ENCODE results near the gene TXNRD1.

The TXNRD1 gene

DNA sequence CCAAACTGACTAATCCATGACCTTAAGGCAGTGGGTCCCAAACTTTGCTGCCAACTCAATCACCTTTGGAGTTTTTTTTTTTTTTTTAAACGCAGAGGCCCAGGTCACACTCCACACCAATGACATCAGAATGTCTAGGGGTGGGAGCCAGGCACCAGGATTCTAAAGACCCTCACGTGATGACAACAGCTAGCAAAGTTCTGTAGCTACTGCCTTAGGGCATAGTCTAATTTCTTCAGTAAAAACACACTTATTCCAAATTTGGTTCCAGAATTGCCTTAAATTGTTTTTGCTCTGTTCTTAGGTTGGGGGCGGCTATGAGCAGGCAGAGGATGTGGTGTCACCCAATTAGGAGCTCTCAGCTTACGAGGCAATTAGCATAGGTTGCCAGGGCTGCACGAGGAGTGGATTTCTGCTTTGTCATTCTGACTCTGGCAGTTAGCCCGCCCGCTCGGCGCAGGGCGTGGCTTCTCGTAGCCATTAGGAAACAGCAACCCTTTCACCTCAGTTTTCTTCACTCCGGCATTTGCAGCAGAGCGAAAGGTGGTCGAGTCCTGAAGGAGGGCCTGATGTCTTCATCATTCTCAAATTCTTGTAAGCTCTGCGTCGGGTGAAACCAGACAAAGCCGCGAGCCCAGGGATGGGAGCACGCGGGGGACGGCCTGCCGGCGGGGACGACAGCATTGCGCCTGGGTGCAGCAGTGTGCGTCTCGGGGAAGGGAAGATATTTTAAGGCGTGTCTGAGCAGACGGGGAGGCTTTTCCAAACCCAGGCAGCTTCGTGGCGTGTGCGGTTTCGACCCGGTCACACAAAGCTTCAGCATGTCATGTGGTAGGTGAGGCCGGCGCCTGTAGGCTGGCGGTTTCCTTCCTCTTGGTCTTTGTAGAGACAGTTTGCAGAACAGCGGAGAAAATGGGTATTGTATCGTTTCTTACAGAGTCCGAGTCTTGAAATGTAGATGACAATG lies 71.2 kb downstream of the TXNRD1 start:
- H3K27me3 ChIP-seq (ENCODE audit: insufficient read depth, poor library complexity, severe bottlenecking) = no peaks in the 10 kb centered on the region
- H3K27ac ChIP-seq (replicated peaks) = peak overlapping the region; percentile 97
- peak; percentile 55; the same call in 1 of the 2 replicates for TF ChIP-seq GABPA (IDR thresholded peaks at IDR 0.05; ENCODE audit: low read depth)
- TF ChIP-seq POLR2AphosphoS5 (IDR thresholded peaks at IDR 0.05; ENCODE audit: low read depth) = peak; percentile 86
- no peak for TF ChIP-seq CTCF (IDR thresholded peaks at IDR 0.05; ENCODE audit: insufficient read depth, low read length)
- peak; percentile 62 for TF ChIP-seq REST (IDR thresholded peaks at IDR 0.05; ENCODE audit: insufficient replicate concordance, low read depth)
- TF ChIP-seq SPI1 (IDR thresholded peaks at IDR 0.05; ENCODE audit: borderline replicate concordance, low read depth) = no peak
- peak overlapping the region; percentile 80 for H3K4me3 ChIP-seq (replicated peaks; ENCODE audit: insufficient read depth, low read length)
- DNase-seq (ENCODE audit: low read depth in 1 of 2, low spot score in 1 of 2) = peak; percentile 88 to 97

DNA sequence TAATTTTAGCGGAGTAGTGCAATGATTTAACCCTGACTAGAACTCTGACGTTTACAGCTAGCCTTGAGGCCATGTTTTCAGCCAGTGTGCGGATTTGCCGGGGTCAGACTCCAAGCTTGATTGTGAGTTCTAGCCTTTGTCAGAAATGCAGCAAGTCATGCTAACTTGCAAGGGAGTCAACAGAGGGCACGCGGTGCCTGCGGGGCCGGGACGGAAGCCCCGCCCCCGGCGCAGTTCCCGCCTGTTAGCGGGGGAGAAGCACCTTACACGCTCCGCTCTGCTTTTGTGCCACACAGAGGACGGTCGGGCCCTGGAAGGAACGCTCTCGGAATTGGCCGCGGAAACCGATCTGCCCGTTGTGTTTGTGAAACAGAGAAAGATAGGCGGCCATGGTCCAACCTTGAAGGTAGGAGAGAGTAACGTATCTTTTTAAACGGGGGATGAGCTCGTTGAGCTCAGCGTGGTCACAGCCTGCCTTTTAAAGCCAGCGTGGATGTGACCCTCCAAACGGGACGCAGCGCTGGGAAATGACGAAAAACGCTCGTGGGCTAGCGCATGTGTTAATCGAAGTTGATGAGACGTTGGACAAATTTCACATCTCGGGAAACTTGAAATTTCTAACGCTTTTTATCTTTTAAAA lies 73.2 kb downstream of the TXNRD1 start:
- 0 out of 2 replicates have a peak, but pooled peaks have one; percentile 18 for TF ChIP-seq GABPA (IDR thresholded peaks at IDR 0.05; ENCODE audit: low read depth)
- no peak for TF ChIP-seq CTCF (IDR thresholded peaks at IDR 0.05; ENCODE audit: insufficient read depth, low read length)
- peak; percentile 86 for TF ChIP-seq POLR2AphosphoS5 (IDR thresholded peaks at IDR 0.05; ENCODE audit: low read depth)
- peak; percentile 57; the same call in 1 of the 2 replicates for TF ChIP-seq SPI1 (IDR thresholded peaks at IDR 0.05; ENCODE audit: borderline replicate concordance, low read depth)
- peak; percentile 57 for TF ChIP-seq REST (IDR thresholded peaks at IDR 0.05; ENCODE audit: insufficient replicate concordance, low read depth)
- peak overlapping the region; percentile 97 for H3K27ac ChIP-seq (replicated peaks)
- DNase-seq (ENCODE audit: low read depth in 1 of 2, low spot score in 1 of 2) = peak; percentile 81 to 92
- H3K27me3 ChIP-seq (ENCODE audit: insufficient read depth, poor library complexity, severe bottlenecking) = no peaks in the 10 kb centered on the region
- peak overlapping the region; percentile 80 for H3K4me3 ChIP-seq (replicated peaks; ENCODE audit: insufficient read depth, low read length)

DNA sequence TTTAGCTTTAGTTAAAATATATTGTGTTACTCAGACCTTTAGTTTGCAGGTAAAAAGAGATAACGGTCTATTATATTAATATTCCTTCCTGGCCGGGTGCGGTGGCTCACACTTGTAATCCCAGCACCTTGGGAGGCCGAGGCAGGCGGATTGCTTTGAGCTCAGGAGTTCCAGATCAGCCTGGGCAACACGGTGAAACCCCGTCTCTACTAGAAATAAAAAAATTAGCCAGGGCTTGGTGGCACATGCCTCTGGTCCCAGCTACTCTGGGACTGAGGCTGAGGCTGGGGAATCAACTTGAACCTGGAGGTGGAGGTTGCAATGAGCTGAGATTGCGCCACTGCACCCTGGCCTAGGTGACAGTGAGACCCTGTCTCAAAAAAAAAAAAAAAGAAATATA lies 74.7 kb downstream of the TXNRD1 start:
- DNase-seq (ENCODE audit: low read depth in 1 of 2, low spot score in 1 of 2) = no peak
- Histone ChIP-seq H3K27me3 (ENCODE audit: insufficient read depth, poor library complexity, severe bottlenecking) (no peaks in the 10 kb centered on the region), H3K27ac (replicated peaks) (no peak overlapping the region), H3K4me3 (replicated peaks; ENCODE audit: insufficient read depth, low read length) (no peak overlapping the region)
- TF ChIP-seq GABPA (IDR thresholded peaks at IDR 0.05; ENCODE audit: low read depth) = no peak
- TF ChIP-seq REST (IDR thresholded peaks at IDR 0.05; ENCODE audit: insufficient replicate concordance, low read depth) = no peak
- TF ChIP-seq SPI1 (IDR thresholded peaks at IDR 0.05; ENCODE audit: borderline replicate concordance, low read depth) = no peak
- no peak for TF ChIP-seq POLR2AphosphoS5 (IDR thresholded peaks at IDR 0.05; ENCODE audit: low read depth)
- TF ChIP-seq CTCF (IDR thresholded peaks at IDR 0.05; ENCODE audit: insufficient read depth, low read length) = no peak

Measured in HL-60 (cell line).